ENCODE data around the gene ERGIC1.

- no peak for TF ChIP-seq MXI1 (IDR thresholded peaks at IDR 0.05; ENCODE audit: low read depth, low read length)
- no peak for TF ChIP-seq CTCF (IDR thresholded peaks at IDR 0.05 in 2 of 3, conservative IDR thresholded peaks at IDR 0.05 in 1 of 3; ENCODE audit: control insufficient read depth in 2 of 3, extremely low read depth in 1 of 3, insufficient read depth in 1 of 3, low read depth in 3 of 3, low read length in 3 of 3)
- TF ChIP-seq POLR2AphosphoS2 (IDR thresholded peaks at IDR 0.05; ENCODE audit: low read depth, low read length) = no peak
- TF ChIP-seq SUZ12 (IDR thresholded peaks at IDR 0.05; ENCODE audit: unreplicated experiment) = no peak
- TF ChIP-seq MLLT1 (IDR thresholded peaks at IDR 0.05) = no peak
- no peak for TF ChIP-seq RAD21 (IDR thresholded peaks at IDR 0.05; ENCODE audit: insufficient read depth, low read depth, low read length)
- TF ChIP-seq ASH2L (IDR thresholded peaks at IDR 0.05; ENCODE audit: borderline replicate concordance, low read depth) = no peak
- no peak for TF ChIP-seq POLR2AphosphoS5 (IDR thresholded peaks at IDR 0.05; ENCODE audit: low read length)
These were observed 38.6 kb upstream of the ERGIC1 start for GRCh38 chr5:172795318-172795977.
